ENCODE measurements around the gene ATF6. TPM values are rescaled to one million over a fixed set of nuclear protein-coding genes. Genes with fewer than 3 reads are reported as not detected.

Gene ATF6
- total RNA-seq, 1 experiment from 2014 or later: 10.6 TPM

- no peak overlapping the region for H3K4me3 Mint-ChIP-seq
- ChIA-PET POLR2A (no interaction called here), CTCF (no interaction called here)
- no peak for ATAC-seq
- no peaks in the 10 kb centered on the region for H3K36me3 Mint-ChIP-seq
- no peaks in the 10 kb centered on the region for H3K27me3 Mint-ChIP-seq (ENCODE audit: low read depth)
- TF ChIP-seq ZBTB21 (CRISPR knock-in tag; IDR thresholded peaks at IDR 0.05; ENCODE audit: borderline replicate concordance) (no peak), HMGXB4 (CRISPR knock-in tag; IDR thresholded peaks at IDR 0.05) (no peak), ELF4 (CRISPR knock-in tag; IDR thresholded peaks at IDR 0.05; ENCODE audit: low read depth) (no peak), TEAD4 (CRISPR knock-in tag; IDR thresholded peaks at IDR 0.05) (no peak), GRHL2 (CRISPR knock-in tag; IDR thresholded peaks at IDR 0.05; ENCODE audit: insufficient replicate concordance, severe bottlenecking) (no peak), SOX15 (CRISPR knock-in tag; IDR thresholded peaks at IDR 0.05) (no peak), ZNF317 (CRISPR knock-in tag; IDR thresholded peaks at IDR 0.05; ENCODE audit: borderline replicate concordance, low read depth) (no peak), NR1H2 (CRISPR knock-in tag; IDR thresholded peaks at IDR 0.05) (no peak), ZNF416 (CRISPR knock-in tag; IDR thresholded peaks at IDR 0.05) (no peak), IRF2 (CRISPR knock-in tag; IDR thresholded peaks at IDR 0.05; ENCODE audit: borderline replicate concordance, low read depth) (no peak), RELA (CRISPR knock-in tag; IDR thresholded peaks at IDR 0.05; ENCODE audit: borderline replicate concordance) (no peak), KAT7 (CRISPR knock-in tag; IDR thresholded peaks at IDR 0.05; ENCODE audit: borderline replicate concordance) (no peak), CREM (CRISPR knock-in tag; IDR thresholded peaks at IDR 0.05) (no peak), ZNF121 (CRISPR knock-in tag; IDR thresholded peaks at IDR 0.05) (no peak), ATF6 (CRISPR knock-in tag; IDR thresholded peaks at IDR 0.05) (no peak)
- TF ChIP-seq, protein P1, sequence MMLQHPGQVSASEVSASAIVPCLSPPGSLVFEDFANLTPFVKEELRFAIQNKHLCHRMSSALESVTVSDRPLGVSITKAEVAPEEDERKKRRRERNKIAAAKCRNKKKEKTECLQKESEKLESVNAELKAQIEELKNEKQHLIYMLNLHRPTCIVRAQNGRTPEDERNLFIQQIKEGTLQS (CRISPR knock-in tag; conservative IDR thresholded peaks at IDR 0.05): no peak
- TF ChIP-seq, protein P2, sequence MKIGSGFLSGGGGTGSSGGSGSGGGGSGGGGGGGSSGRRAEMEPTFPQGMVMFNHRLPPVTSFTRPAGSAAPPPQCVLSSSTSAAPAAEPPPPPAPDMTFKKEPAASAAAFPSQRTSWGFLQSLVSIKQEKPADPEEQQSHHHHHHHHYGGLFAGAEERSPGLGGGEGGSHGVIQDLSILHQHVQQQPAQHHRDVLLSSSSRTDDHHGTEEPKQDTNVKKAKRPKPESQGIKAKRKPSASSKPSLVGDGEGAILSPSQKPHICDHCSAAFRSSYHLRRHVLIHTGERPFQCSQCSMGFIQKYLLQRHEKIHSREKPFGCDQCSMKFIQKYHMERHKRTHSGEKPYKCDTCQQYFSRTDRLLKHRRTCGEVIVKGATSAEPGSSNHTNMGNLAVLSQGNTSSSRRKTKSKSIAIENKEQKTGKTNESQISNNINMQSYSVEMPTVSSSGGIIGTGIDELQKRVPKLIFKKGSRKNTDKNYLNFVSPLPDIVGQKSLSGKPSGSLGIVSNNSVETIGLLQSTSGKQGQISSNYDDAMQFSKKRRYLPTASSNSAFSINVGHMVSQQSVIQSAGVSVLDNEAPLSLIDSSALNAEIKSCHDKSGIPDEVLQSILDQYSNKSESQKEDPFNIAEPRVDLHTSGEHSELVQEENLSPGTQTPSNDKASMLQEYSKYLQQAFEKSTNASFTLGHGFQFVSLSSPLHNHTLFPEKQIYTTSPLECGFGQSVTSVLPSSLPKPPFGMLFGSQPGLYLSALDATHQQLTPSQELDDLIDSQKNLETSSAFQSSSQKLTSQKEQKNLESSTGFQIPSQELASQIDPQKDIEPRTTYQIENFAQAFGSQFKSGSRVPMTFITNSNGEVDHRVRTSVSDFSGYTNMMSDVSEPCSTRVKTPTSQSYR (CRISPR knock-in tag; IDR thresholded peaks at IDR 0.05): no peak
- TF ChIP-seq, protein P3, sequence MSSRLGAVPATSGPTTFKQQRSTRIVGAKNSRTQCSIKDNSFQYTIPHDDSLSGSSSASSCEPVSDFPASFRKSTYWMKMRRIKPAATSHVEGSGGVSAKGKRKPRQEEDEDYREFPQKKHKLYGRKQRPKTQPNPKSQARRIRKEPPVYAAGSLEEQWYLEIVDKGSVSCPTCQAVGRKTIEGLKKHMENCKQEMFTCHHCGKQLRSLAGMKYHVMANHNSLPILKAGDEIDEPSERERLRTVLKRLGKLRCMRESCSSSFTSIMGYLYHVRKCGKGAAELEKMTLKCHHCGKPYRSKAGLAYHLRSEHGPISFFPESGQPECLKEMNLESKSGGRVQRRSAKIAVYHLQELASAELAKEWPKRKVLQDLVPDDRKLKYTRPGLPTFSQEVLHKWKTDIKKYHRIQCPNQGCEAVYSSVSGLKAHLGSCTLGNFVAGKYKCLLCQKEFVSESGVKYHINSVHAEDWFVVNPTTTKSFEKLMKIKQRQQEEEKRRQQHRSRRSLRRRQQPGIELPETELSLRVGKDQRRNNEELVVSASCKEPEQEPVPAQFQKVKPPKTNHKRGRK (CRISPR knock-in tag; IDR thresholded peaks at IDR 0.05; ENCODE audit: borderline replicate concordance): no peak
- no peak for DNase-seq (ENCODE audit: low spot score)
- peaks cover 10% of the 10 kb centered on the region for H3K4me1 Mint-ChIP-seq
- no peak overlapping the region for H3K27ac Mint-ChIP-seq
- no peaks in the 10 kb centered on the region for H3K9me3 Mint-ChIP-seq
Measured at GRCh38 chr1:161951646-161952045, 185.5 kb downstream of the ATF6 start.

Data from WTC11 (cell line).